IMR-90 (cell line): Measurements from ENCODE around the gene NTRK2. TPM values are rescaled to one million over a fixed set of nuclear protein-coding genes. Genes with fewer than 3 reads are reported as not detected.

Experiments
- ATAC-seq: fragments of 200-7000 bp; cut with Tn5 transposase; 2 replicates; pipeline ENCODE4 v1.9.1; 2020; ENCODE audit warnings: low read depth, mild to moderate bottlenecking, moderate library complexity
- BruUV-seq: library from RNA; stranded (reverse); fragments of 400-500 nt; replicated peaks from 2 replicates; lab custom pipeline; 2021; lab: Mats Ljungman, UMichigan
- CTCF ChIA-PET: fragments of 300-600 bp; formaldehyde crosslinking; extraction: SDS; loops from one replicate; lab custom pipeline; 2021; ENCODE audit warnings: antibody characterized with exemption; lab: Yijun Ruan, JAX
- POLR2A ChIA-PET: fragments of 300-600 bp; sonication (Branson Sonifier 250); formaldehyde crosslinking; loops from one replicate; lab custom pipeline; 2022; ENCODE audit warnings: antibody characterized with exemption; ENCODE audit not compliant: unreplicated experiment; lab: Charles Lee
- DNase-seq: peaks from one replicate; pipeline ENCODE4 v3.0.0; 2013
- H2AFZ ChIP-seq: replicated peaks from 2 replicates; pipeline ENCODE3; 2013; ENCODE audit warnings: low read length, mild to moderate bottlenecking; ENCODE audit not compliant: poor library complexity
- H2AK5ac ChIP-seq: 2 replicates; pipeline ENCODE4 v1.6.1; 2013; ENCODE audit warnings: low read depth, low read length, inconsistent platforms
- H2AK9ac ChIP-seq: replicated peaks from 2 replicates; pipeline ENCODE3; 2013; ENCODE audit warnings: mild to moderate bottlenecking, low read depth, low read length, moderate library complexity; ENCODE audit not compliant: poor library complexity
- H2BK120ac ChIP-seq: 2 replicates; pipeline ENCODE4 v1.6.1; 2013; ENCODE audit warnings: low read depth, low read length, inconsistent platforms
- H2BK15ac ChIP-seq: 3 replicates; pipeline ENCODE4 v1.6.1; 2013; ENCODE audit warnings: low read depth, low read length, inconsistent platforms
- H2BK20ac ChIP-seq: 2 replicates; pipeline ENCODE4 v1.6.1; 2013; ENCODE audit warnings: low read depth, mild to moderate bottlenecking, inconsistent platforms, low read length, moderate library complexity
- H2BK5ac ChIP-seq: 2 replicates; pipeline ENCODE4 v1.6.1; 2013; ENCODE audit warnings: mild to moderate bottlenecking, low read depth, low read length, inconsistent platforms; ENCODE audit not compliant: poor library complexity, severe bottlenecking
- H3K14ac ChIP-seq: replicated peaks from 2 replicates; pipeline ENCODE4 v1.6.1; 2013; ENCODE audit warnings: low read depth, low read length, inconsistent platforms
- H3K18ac ChIP-seq: 2 replicates; pipeline ENCODE4 v1.6.1; 2013; ENCODE audit warnings: low read depth, low read length, control low read depth
- H3K23ac ChIP-seq: 2 replicates; pipeline ENCODE4 v1.6.1; 2013; ENCODE audit warnings: low read depth, low read length, inconsistent platforms
- H3K27ac ChIP-seq: 2 replicates; pipeline ENCODE4 v1.5.1; 2013; ENCODE audit warnings: mild to moderate bottlenecking, control low read depth, low read length; ENCODE audit not compliant: insufficient read depth
- H3K27me3 ChIP-seq: 2 replicates; pipeline ENCODE4 v1.6.1; 2013; ENCODE audit warnings: low read length; ENCODE audit not compliant: control insufficient read depth, insufficient read depth
- H3K36me3 ChIP-seq: 2 replicates; pipeline ENCODE4 v1.6.1; 2013; ENCODE audit warnings: low read length, mixed read lengths; ENCODE audit not compliant: control insufficient read depth, insufficient read depth
- H3K4ac ChIP-seq: 2 replicates; pipeline ENCODE4 v1.6.1; 2013; ENCODE audit warnings: low read depth, low read length, inconsistent platforms
- H3K4me1 ChIP-seq: 2 replicates; pipeline ENCODE4 v1.6.1; 2013; ENCODE audit warnings: low read length, mixed read lengths; ENCODE audit not compliant: control insufficient read depth, insufficient read depth
- H3K4me2 ChIP-seq: 2 replicates; pipeline ENCODE4 v1.6.1; 2013; ENCODE audit warnings: low read depth, mild to moderate bottlenecking, control low read depth, low read length, moderate library complexity
- H3K4me3 ChIP-seq: 2 replicates; pipeline ENCODE4 v1.5.1; 2013; ENCODE audit warnings: low read depth, mild to moderate bottlenecking, control low read depth, low read length, moderate library complexity; ENCODE audit not compliant: insufficient read depth
- H3K56ac ChIP-seq: 2 replicates; pipeline ENCODE4 v1.6.1; 2013; ENCODE audit warnings: low read length, inconsistent platforms; ENCODE audit not compliant: insufficient read depth; ENCODE audit errors: extremely low read depth
- H3K79me1 ChIP-seq, 2 experiments: 2 replicates each; pipeline ENCODE4 v1.6.1; 2013; ENCODE audit warnings: low read length in 2 of 2, inconsistent platforms in 1 of 2, low read depth in 1 of 2
- H3K9ac ChIP-seq: 2 replicates; pipeline ENCODE4 v1.6.1; 2013; ENCODE audit warnings: low read depth, low read length, control low read depth
- H3K9me1 ChIP-seq: 2 replicates; pipeline ENCODE4 v1.6.1; 2013; ENCODE audit warnings: low read length, inconsistent platforms; ENCODE audit not compliant: insufficient read depth
- H3K9me3 ChIP-seq: 2 replicates; pipeline ENCODE4 v1.6.1; 2013; ENCODE audit warnings: low read length; ENCODE audit not compliant: control insufficient read depth, insufficient read depth
- H4K20me1 ChIP-seq: 2 replicates; pipeline ENCODE4 v1.6.1; 2013; ENCODE audit warnings: low read length, inconsistent platforms; ENCODE audit not compliant: insufficient read depth
- H4K5ac ChIP-seq: 2 replicates; pipeline ENCODE4 v1.6.1; 2013; ENCODE audit warnings: mild to moderate bottlenecking, low read depth, low read length, control low read depth
- H4K8ac ChIP-seq, 2 experiments: 2 replicates each; pipeline ENCODE4 v1.6.1; 2013; ENCODE audit warnings: low read depth in 2 of 2, low read length in 2 of 2, control low read depth in 1 of 2, inconsistent platforms in 1 of 2
- H4K91ac ChIP-seq: 2 replicates; pipeline ENCODE4 v1.6.1; 2013; ENCODE audit warnings: low read depth, low read length, inconsistent platforms; ENCODE audit not compliant: insufficient read depth
- CEBPB ChIP-seq: IDR thresholded peaks from 2 replicates; pipeline ENCODE4 v1.6.1; 2012; ENCODE audit warnings: low read depth, low read length, improper control_type of control experiment
- CHD1 ChIP-seq: IDR thresholded peaks from 2 replicates; pipeline ENCODE4 v1.6.1; 2012; ENCODE audit warnings: low read depth, low read length, improper control_type of control experiment
- FOS ChIP-seq: fragments of 150-350 bp; IDR thresholded peaks from 2 replicates; pipeline ENCODE4 v1.6.1; 2016; ENCODE audit warnings: low read depth, low read length
- MAZ ChIP-seq: IDR thresholded peaks from 2 replicates; pipeline ENCODE4 v1.6.1; 2012; ENCODE audit warnings: low read depth, mild to moderate bottlenecking, low read length, improper control_type of control experiment, moderate library complexity, borderline replicate concordance
- MXI1 ChIP-seq: IDR thresholded peaks from 2 replicates; pipeline ENCODE4 v1.6.1; 2012; ENCODE audit warnings: low read depth, mild to moderate bottlenecking, low read length, moderate library complexity, borderline replicate concordance
- RAD21 ChIP-seq: IDR thresholded peaks from 2 replicates; pipeline ENCODE4 v1.6.1; 2012; ENCODE audit warnings: low read length, improper control_type of control experiment
- RFX5 ChIP-seq: IDR thresholded peaks from 2 replicates; pipeline ENCODE4 v1.8.0; 2012; ENCODE audit warnings: low read depth, mild to moderate bottlenecking, low read length, moderate library complexity
- WGBS, 2 experiments: methylation state at CpG; one replicate each; pipeline versions ENCODE4 v1.1.5 to v1.1.7; 2013; ENCODE audit warnings: missing lambda C conversion rate in 2 of 2; ENCODE audit not compliant: insufficient read length in 1 of 2; ENCODE audit errors: extremely low coverage in 2 of 2; 5-methylcytosine and 5-hydroxymethylcytosine counted together
- dilution Hi-C: fragments of 300-500 bp; cut with HindIII; formaldehyde crosslinking; loops from one replicate; pipeline ENCODE4 v1.14.3; 2018; ENCODE audit warnings: low sequenced_read_pairs; ENCODE audit not compliant: unreplicated experiment
- in situ Hi-C: fragments of 300-500 bp; cut with MboI; formaldehyde crosslinking; loops from 3 replicates; pipeline ENCODE4 v1.14.3; 2019; ENCODE audit warnings: low sequenced_read_pairs, inconsistent platforms, mixed read lengths
- intact Hi-C: fragments of 100-400 bp; cut with micrococcal nuclease; formaldehyde crosslinking; loops from 2 replicates; pipeline ENCODE4 v1.10.0; 2022
- polyA plus RNA-seq, 3 experiments: library from polyadenylated mRNA; depleted of rRNA; stranded (reverse); fragments of >200 nt; gene quantifications; 2 replicates each; pipeline ENCODE4 v1.2.3, GENCODE V29; 2012; ENCODE audit warnings: low replicate concordance in 1 of 3
- total RNA-seq: library from RNA; depleted of rRNA; stranded (reverse); fragments of >200 nt; gene quantifications from 2 replicates; pipeline ENCODE4 v1.2.3, GENCODE V29; 2012
- TF ChIP-seq, protein P1 (sequence below): fragments of 150-350 bp; IDR thresholded peaks from 2 replicates; pipeline ENCODE4 v1.6.1; 2016; ENCODE audit warnings: low read depth, mild to moderate bottlenecking, low read length, moderate library complexity, borderline replicate concordance
- TF ChIP-seq, protein P2 (sequence below): fragments of 150-350 bp; IDR thresholded peaks from 2 replicates; pipeline ENCODE4 v1.6.1; 2017; ENCODE audit warnings: mild to moderate bottlenecking, antibody characterized with exemption, low read length, low read depth

Gene NTRK2
- total and polyA plus RNA-seq, 2 of the 4 experiments (the other 2 are of a cell fraction): under 0.01 to 0.02 TPM

DNA sequence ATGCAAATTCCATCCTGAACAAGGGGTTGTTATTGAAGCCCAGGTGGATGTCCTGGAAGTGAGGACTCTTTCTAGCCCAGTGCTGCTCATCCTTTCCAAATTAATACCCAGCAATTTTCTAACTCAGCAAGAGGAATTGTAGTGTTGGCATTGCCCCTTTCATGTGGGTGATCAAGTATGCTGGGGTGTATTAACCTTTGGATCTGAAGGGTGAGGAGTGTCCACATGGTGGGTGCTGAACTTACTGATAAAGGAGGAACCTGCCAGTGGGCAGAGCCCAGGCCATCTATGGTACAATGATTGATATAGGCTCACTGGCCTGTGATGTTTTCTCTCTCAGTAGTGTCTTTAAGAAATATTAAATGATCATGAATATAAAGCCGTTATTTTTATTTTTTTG, 210.1 kb downstream of the NTRK2 start:
- no peak overlapping the region for H3K18ac ChIP-seq
- H3K27ac ChIP-seq: no peak overlapping the region
- H3K9me1 ChIP-seq: no peaks in the 10 kb centered on the region
- H4K8ac ChIP-seq: no peak overlapping the region
- H3K9ac ChIP-seq: no peak overlapping the region
- no peak overlapping the region for H2BK120ac ChIP-seq
- H3K4ac ChIP-seq: no peak overlapping the region
- H4K5ac ChIP-seq: no peak overlapping the region
- no peak overlapping the region for H3K56ac ChIP-seq
- no peak overlapping the region for H4K91ac ChIP-seq
- H3K4me1 ChIP-seq: no peaks in the 10 kb centered on the region
- in situ Hi-C loops (no loop called here), dilution Hi-C loops (no loop called here), intact Hi-C loops (no loop called here)
- no peak overlapping the region for H2BK5ac ChIP-seq
- no peak overlapping the region for H3K14ac ChIP-seq
- no peaks in the 10 kb centered on the region for H3K36me3 ChIP-seq
- no peak overlapping the region for H2AK5ac ChIP-seq
- POLR2A ChIA-PET: no interaction called here
- H2BK20ac ChIP-seq: no peak overlapping the region
- no peak overlapping the region for H2AFZ ChIP-seq
- no CpG with 5 or more reads among the region's 1 CpG for WGBS, 2 experiments
- CTCF ChIA-PET: no interaction called here
- H4K20me1 ChIP-seq: no peaks in the 10 kb centered on the region
- H2AK9ac ChIP-seq: no peak overlapping the region
- no peaks in the 10 kb centered on the region for H3K79me1 ChIP-seq
- no peak overlapping the region for H3K4me3 ChIP-seq
- H3K23ac ChIP-seq: no peak overlapping the region
- ATAC-seq (no peak), DNase-seq (no peak)
- no TSS peak for BruUV-seq
- no peaks in the 10 kb centered on the region for H3K27me3 ChIP-seq
- H3K4me2 ChIP-seq: no peak overlapping the region
- no peak overlapping the region for H2BK15ac ChIP-seq
- TF ChIP-seq FOS: no peak
- TF ChIP-seq, protein P1, sequence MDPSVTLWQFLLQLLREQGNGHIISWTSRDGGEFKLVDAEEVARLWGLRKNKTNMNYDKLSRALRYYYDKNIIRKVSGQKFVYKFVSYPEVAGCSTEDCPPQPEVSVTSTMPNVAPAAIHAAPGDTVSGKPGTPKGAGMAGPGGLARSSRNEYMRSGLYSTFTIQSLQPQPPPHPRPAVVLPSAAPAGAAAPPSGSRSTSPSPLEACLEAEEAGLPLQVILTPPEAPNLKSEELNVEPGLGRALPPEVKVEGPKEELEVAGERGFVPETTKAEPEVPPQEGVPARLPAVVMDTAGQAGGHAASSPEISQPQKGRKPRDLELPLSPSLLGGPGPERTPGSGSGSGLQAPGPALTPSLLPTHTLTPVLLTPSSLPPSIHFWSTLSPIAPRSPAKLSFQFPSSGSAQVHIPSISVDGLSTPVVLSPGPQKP: no peak
- no peak for TF ChIP-seq CHD1
- no peak for TF ChIP-seq CEBPB
- TF ChIP-seq, protein P2, sequence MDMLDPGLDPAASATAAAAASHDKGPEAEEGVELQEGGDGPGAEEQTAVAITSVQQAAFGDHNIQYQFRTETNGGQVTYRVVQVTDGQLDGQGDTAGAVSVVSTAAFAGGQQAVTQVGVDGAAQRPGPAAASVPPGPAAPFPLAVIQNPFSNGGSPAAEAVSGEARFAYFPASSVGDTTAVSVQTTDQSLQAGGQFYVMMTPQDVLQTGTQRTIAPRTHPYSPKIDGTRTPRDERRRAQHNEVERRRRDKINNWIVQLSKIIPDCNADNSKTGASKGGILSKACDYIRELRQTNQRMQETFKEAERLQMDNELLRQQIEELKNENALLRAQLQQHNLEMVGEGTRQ: no peak
- TF ChIP-seq MXI1: no peak
- TF ChIP-seq RFX5: no peak
- no peak for TF ChIP-seq RAD21
- no peak for TF ChIP-seq MAZ
- H3K9me3 ChIP-seq: peaks cover 13% of the 10 kb centered on the region
